ENCODE measurements around the gene ITGA2.
"Not testable (repeated sequence)": the region's sequence is repeated elsewhere in the genome, so short reads cannot be mapped to it uniquely, and the experiment has no call there.

The ITGA2 gene

DNA sequence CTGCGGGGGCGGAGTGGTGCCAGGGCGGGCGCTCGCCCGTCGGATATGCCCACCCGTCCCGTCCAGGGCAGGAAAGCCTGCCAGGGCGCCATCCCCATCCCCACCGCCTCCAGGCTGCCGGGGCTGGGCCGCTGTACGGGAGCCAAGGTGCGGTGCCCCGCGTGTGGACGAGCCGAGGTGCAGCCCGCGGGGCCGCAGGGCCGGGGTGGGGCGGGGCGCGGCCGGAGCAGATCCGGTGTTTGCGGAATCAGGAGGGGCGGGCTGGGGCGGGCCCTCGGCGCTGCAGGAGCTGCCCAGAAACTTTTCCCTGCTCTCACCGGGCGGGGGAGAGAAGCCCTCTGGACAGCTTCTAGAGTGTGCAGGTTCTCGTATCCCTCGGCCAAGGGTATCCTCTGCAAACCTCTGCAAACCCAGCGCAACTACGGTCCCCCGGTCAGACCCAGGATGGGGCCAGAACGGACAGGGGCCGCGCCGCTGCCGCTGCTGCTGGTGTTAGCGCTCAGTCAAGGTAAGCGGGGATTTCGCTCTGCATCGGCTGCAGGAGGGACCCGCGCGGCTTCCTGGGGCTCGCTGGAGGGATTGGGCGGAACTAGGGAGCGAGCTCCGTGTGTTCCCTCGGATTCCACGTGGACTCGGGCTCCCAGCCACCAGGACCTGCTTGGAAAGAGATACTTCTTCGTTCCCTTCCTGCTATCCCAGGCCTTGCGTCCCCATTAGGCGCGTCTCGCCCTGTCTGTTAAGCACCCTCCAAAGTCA, at the start of gene ITGA2:
Gene ITGA2, plus strand, starts transcription at position 328 of the 756 bp plus-strand sequence. Its CDS starts 117 bp downstream, at position 445.
- no peak for DNase-seq (ENCODE audit: low read depth in 2 of 2)

DNA sequence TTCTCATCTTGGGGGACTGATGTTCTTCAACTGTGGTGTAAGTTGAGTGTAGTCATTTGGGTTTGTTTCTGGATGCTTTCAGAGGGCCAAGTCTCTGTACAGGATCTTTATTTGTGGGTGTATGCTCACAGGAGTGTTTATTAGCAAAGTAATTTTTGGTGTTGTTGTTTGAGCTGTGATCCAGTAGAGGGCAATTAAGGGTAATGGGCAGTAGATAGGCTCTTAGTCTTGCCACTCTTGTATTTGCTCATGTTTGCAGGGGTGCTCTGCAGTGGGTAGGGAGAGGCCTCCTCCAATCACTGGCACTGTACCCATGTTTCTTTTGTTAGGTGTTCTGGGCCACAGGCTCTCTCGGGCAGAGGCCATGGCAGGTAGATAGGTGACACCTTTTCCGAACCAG, 45.9 kb upstream of the ITGA2 start:
- no peak for DNase-seq (ENCODE audit: low read depth in 2 of 2)

DNA sequence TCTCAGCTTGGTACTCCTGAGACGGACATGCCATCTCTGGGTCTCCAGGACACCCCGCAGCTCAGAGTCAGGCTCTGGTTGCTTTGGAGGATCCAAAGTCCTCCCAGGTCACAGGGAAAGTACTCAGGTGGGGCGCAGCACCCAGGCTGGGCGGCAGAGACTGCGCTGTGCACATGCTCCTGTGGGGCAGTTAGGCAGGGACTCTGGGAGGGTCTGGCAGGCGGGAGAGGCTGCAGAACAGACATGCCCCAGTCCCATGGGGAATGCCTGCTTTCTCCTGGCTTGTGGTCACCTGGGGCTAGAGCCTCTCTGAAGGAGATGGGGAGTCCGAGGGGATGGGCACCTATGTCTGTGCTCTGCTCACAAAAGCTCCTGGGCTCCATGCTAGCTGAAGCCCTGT, 45.3 kb upstream of the ITGA2 start:
- DNase-seq (ENCODE audit: low read depth in 2 of 2): no peak

DNA sequence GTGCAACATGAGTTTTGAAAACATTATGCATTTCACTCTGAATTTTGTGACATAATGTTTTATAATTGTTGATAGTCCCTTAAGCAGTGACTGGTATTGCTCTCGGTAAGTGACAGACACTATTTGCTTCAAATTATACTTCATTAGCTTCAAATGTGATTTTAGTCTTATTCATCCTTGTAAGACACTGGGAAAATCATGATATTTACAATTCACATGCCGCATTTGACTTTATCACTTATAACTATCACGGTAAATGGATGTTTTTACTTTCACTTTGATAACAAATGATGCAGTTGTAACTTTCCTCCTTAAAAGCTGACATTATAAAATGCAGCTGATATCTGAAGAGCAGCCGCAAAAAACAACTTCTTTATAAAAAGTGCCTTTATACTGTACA, 44.1 kb upstream of the ITGA2 start:
- no peak for DNase-seq (ENCODE audit: low read depth in 2 of 2)

DNA sequence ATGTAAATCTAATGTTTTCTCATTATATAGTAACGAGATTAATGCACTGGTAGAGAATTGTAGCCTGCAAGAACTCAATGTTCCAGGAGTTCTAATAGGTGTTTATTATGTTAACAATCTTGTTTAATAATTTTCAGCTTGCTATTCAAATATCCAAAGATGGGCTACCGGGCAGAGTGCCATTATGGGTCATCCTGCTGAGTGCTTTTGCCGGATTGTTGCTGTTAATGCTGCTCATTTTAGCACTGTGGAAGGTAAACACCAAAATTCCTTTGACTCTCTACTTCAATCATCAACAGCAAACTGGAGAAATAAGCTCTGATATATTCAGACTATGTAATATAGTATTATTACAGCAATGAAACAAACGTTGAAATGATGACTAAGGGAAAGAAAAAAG, 41.9 kb upstream of the ITGA2 start:
- no peak for DNase-seq (ENCODE audit: low read depth in 2 of 2)

DNA sequence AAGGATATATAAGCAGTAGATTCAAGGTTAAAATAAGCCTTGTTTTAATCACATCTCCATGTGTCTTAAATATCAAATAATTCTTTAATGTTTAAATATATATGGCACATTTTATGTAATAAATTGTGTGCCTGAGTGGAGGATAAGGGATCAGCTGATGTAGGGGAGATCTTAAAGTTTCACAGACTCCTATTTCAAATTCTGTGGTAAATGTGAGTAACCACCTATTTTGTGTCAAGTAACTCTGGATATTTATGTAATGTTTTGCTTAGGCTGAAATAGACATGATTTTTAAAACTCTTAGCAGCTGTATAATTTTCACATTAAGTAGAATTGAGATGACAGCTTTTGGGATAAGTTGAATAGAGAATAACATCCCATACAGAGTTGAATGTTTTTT, 41.3 kb upstream of the ITGA2 start:
- DNase-seq (ENCODE audit: low read depth in 2 of 2): no peak

DNA sequence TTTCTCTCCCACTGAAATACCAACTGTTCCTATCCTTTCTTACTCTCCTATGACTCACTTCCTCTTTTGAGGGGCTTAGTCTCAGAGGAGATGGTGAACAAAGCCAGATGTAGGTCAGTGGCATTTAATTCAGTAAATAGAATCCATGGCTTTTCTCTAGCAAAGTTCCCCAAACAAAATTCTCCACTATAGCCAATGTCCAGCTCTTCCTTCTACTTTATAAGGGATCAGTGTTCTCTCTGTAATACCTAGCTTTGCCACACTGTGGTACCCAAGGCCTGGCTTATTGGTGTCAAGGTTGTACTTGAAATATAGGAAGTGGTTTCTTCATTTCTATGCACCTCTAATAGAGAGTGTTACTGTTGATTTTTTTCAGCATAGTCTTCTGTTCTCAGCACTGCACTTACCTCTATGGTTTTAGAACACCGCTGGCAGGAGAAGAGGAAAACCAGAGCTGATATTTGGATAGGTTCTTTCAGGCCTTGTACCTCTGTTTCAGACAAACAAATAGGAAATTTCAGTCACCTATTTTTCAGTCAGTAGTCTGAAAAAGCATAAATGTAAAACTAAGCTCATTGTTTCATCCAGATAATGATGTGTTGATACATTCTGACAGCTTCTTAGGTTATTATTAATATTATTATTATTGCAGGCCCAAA, 40.6 kb upstream of the ITGA2 start:
- DNase-seq (ENCODE audit: low read depth in 2 of 2): peak; percentile 1 to 18

DNA sequence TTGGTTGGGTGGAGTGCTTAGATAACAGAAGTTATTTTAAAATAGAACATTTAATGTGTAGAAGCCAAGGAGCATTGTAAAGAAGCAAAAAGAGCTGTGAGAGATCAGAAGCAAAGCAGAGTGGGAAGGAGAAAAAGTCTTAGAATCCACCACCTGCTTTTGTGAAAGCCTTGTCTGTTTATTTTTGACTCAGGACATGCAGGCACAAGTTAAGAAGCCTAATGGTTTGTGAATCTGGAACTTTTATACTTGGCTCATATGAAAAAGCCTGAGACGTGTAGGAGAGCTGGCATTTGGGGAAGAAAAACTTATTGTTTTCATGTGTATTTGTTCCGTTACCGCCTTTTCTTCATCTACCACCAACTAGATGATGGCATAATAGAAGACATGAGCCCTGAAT, 38.5 kb upstream of the ITGA2 start:
- no peak for DNase-seq (ENCODE audit: low read depth in 2 of 2)

DNA sequence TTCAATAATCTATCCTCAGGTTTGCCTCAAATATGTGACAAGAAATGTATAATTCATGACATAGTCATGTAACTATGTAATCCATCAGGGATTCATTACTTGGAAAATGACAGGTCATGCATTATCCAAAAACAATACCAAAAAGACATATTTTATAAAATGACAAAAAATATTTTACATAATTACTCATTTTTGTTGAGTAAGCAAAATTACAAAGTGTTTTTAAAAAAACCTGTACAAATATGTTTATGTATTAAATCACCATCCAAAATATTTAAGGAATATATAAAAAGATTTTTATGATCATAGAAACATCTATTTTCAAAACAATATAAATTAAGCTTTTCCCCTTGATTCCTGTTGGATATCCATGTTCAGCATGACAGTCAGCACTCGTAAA, 36.7 kb upstream of the ITGA2 start:
- no peak for DNase-seq (ENCODE audit: low read depth in 2 of 2)

DNA sequence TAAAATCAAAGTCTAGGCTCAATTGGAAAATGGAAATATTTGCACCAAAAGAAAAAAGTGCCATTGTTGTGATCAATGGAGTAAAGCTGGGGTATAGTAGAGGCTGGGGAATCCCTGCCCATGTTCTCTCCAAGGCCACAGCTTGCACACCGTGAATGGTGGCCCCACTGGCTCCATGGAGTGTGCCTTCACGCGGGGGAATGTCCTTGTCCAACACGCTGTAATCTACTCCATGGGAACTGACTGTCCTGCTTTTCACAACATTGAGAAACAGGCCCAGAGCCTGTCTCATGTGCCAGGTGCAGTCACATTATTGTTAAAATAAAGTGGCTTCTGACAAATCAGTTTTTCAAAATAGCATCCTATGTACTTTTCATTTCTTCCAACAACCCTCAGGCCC, 33.1 kb upstream of the ITGA2 start:
- DNase-seq (ENCODE audit: low read depth in 2 of 2): no peak

DNA sequence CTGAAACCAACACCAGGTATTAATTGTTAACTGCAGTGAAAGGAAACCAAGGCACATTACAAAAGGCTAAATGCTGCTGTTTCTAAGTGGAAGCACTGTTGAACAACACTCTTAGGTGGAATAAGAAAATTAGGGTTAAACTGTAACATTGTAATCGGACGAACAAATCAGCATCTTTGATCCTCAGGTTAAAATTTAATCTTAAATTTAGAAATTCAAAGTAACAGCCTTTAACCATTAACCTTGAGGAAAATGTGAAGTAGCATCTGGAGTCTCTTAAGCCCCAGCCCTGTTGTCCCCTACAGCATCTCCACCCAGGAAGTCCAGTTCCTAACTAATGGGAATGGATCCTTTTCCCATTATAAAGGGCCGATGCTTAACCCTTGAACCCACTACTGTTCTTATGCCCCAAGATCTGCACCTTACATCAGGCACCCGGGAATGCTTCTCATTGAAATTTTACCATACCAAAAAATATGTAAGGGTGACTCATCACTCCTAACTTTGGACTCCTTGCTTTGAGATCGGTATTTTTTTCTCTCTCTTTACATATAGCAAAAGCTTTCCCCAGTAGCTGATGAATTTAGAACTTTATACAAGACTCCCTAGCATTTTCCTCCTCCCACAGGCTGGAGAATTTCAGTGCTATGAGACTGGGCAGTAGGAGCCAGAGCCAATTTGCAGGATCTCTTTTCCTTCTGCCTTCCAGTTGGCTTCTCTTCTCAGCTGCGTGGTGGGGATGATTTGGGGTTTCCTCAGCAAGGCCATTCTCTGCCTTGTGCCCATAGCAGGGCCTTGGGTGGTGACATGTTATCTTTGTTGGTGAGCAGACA, 32.0 kb upstream of the ITGA2 start:
- DNase-seq (ENCODE audit: low read depth in 2 of 2): no peak

DNA sequence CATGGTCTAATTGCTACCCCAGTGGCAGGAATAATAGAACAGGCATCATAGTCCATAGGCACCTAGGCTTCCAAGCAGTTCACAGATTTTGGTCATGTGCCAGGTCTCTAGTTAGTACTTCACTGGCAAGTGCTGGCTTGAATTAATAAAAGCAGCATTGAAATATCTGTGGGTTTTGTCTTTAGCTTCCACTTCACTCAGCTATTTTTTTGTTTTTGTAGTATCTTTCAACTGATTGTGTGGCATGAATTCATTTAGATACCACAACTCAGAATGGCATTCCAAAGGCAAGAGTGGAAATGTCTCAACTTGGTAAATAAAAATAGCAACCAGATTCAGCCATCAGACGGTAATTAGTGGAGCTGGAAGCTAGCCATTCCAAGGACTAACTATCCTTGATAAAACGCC, 27.9 kb upstream of the ITGA2 start:
- no peak for DNase-seq (ENCODE audit: low read depth in 2 of 2)

DNA sequence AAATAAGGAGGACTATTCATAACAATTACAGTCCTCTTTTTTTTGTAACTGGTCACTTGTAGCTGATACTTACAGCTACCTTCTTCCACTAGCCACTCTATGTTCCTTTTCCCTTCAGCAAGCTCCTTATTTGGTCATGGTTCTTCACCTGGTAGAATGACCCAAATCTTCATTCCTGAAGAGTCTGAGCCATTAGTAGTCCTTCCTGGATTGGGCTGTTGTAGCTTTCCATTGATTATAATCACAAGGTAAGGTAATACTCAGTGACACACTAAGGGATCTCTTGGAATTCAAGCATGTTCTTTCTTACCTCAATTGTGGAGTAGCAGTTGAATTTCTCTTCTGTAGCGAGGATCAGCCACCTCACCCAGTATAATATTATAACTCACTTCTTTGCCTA, 25.5 kb upstream of the ITGA2 start:
- no peak for DNase-seq (ENCODE audit: low read depth in 2 of 2)

DNA sequence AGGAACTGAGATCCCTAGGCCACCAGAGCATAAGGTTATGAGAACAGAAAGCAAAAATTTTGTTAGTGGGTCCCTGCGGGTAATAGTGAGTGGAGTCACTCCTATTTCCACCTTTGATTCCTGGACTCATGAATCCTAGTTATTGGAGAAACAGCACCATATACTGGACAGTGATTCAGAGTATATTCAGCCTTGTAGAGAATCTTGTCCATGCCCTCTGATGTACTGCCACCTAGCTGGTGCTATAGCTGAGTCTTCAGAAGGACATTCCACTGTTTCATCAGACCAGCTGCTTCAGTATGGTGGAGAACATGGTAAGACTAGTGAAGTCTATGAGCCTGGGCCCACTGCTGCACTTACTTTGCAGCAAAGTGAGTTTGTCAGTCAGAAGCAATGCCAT, 25.0 kb upstream of the ITGA2 start:
- no peak for DNase-seq (ENCODE audit: low read depth in 2 of 2)

DNA sequence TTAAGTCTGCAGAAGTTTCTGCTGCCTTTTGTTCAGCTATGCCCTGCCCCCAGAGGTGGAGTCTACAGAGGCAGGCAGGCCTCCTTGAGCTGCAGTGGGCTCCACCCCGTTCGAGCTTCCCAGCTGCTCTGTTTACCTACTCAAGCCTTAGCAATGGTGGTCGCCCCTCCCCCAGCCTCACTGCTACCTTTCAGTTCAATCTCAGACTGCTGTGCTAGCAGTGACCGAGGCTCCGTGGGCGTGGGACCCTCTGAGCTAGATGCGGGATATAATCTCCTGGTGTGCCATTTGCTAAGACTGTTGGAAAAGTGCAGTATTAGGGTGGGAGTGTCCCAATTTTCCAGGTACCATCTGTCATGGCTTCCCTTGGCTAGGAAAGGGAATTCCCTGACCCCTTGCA, 13.0 kb upstream of the ITGA2 start:
- DNase-seq (ENCODE audit: low read depth in 2 of 2): not testable (repeated sequence)

DNA sequence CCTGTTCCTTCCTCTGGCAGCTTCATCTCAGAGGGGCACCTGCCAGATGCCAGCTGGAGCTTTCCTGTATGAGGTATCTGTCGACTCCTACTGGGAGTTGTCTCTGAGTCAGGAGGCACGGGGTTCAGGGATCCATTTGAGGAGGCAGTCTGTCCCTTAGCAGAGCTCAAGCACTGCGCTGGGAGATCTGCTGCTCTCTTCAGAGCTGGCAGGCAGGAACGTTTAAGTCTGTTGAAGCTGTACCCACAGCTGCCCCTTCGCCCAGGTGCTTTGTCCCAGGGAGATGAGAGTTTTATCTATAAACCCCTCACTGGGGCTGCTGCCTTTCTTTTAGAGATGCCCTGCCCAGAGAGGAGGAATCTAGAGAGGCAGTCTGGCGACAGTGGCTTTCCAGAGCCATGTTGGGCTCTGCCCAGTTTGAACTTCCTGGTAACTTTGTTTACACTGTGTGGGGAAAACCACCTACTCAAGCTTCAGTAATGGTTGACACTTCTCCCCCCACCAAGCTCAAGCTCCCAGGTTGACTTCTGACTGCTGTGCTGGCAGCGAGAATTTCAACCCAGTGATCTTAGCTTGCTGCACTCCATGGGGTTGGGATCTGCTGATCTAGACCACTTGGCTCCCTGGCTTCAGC, 11.8 kb upstream of the ITGA2 start:
- DNase-seq (ENCODE audit: low read depth in 2 of 2): no peak

DNA sequence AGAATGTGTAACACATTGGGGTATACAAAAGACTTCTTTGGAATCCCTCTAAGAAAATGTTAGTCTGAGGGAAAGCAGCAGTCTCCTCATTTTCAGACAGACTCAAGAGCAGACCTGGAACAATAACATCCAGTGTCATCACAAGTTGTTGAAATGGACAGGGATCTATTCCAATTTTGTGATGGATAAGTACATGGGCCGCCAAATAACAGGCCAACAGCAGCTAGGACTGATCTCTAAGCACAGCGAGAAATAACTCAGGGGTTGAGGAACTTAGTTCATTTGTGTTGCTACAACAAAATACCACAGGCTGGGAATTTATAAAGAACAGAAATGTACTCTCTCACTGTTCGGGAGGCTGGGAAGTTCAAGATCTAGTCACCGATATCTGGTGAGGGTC, 7.6 kb upstream of the ITGA2 start:
- DNase-seq (ENCODE audit: low read depth in 2 of 2): no peak

DNA sequence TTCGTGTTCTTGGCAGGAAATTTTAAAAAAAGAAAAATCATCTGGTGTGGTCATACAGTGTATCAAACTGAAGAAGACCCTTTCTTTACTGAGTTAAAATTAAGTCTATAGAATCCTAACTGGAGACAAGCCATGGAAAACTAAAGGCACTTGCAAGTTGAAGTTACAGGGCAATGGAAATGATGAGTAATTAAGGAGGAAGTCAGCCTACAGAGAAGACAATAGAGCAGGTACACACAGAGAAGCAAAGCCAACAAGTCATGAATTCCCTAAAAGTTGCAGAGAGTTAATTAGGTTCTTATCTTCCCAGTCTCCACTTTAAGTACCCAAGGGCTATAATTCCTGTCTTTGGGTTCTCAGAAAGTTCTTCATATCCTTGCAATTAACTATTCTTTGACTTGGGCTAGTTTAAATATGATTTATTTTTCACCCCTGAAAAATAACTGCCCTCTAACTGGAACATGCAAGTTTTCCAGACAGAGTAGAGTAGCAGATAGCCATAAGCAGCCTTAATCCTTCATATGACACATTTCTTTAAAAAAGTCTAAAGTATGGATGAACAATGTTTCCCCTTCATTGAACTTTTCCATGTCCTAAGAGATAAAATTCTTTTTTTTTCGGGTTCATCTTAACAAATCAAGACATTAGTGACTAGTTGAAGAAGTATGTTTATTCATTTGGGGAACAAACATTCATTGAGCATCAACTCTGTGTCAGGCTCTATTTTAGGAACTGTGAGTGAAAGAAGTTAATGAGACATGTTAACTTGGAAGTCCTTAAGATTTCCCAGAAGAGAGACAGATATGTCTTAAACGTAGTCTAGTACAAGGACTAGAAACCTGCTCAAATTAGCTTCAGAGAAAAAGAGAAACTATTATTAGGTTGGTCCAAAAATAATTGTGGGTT, 5.2 kb upstream of the ITGA2 start:
- DNase-seq (ENCODE audit: low read depth in 2 of 2): no peak

DNA sequence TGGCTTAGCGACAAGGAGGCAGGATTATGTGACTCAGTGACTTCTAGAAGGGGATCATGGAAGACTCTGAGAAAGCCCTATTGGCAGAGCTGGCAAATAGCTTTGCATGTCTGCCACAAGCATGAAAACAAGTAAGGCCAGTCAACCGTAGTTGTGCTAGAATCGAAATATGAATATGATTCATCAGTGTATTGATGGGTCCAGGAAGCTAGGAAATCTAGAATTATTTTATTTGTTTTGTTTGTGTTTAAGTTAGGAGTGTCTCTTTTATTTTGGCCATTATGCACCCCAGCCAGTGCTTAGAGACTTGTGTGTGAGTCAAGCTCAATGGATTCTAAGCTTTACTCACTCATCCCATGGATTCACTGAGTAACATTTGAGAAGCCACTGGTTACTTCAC, 3.8 kb upstream of the ITGA2 start:
- DNase-seq (ENCODE audit: low read depth in 2 of 2): no peak

DNA sequence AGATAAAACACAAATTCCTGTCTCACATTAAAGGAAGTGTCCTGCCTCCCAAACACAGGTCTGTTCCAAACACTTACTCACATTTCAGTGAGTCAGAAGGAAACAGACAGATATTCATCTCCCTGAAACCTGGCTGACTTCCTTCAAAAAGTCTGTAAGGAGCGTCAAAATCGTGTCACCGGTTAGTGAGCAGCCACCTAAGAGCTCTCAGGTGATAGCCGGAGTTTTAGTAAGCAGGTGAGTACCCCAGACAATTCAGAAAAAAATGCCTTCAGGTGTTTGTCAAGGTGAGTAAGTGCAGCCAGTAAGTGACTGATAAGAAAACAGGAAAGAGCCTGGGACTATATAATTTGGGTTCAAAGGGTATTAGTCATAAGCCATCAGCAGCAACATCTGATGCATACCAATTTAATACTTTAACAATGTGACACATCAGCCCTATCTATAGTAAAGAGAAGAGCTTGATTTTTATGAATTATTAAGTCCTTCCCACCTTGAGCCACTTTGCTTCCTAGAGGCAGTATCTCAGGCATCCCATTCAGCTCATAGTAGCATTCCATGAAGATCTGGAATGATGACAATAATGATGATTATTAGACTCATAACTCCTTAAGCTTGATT, 1.3 kb upstream of the ITGA2 start:
- no peak for DNase-seq (ENCODE audit: low read depth in 2 of 2)

All from stimulated activated CD8-positive, alpha-beta memory T cell treated with anti-CD3 and anti-CD28 coated beads, Interleukin-7, amount 100 ng/mL, for 1 hour (primary cell).